ENCODE results near the gene CHD2.
"Not testable (repeated sequence)": the region's sequence is repeated elsewhere in the genome, so short reads cannot be mapped to it uniquely, and the experiment has no call there.

The CHD2 gene

GRCh38 chr15:93020976-93021772 is 121.0 kb downstream of the CHD2 start:
- DNase-seq (ENCODE audit: low spot score), result no peak

- DNase-seq (ENCODE audit: low spot score), result no peak
Observed at GRCh38 chr15:93024293-93024692, 124.2 kb downstream of the CHD2 start.

DNA sequence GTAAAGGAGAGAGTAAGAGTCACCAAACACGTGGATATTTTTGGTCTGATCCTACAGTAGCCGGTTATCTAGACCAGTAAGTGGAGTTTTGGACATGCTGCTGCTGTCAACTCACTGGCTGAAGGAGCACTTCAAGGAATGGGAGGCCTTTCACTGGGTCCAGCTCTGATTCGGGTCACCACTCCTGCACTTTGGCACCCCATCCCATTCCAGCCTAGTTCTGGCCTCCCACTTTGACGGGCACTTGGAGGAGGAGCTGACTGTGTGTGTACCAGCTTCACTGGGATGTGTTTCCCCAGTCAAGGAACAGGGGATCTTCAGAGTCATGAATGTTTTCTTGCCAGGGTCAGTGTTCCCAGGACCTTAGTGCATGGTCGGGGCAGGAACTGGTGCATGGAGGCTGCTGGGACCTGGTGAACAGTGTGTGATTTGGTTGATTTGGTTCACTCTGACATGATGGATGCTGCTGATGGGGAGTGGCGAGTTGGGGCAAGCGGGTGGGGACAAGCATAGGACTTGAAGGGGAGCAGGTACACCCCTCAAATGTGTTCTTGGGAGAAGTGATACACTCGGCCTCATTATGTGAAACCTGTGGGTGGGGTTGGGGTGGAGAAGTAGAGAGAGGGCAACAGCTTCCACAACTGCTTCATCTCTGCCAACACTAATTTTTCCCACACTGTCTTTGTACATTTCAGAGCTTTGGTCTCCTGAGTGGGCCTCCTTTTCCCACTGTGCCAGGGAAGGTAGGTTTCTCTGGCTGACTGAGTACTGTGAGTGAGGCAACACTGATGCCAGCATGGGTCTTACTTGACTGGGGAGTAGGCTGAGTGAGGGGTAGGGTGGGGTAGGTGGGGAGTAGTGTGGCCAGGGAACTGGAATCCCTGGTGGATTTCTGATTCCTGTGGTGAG is 124.8 kb downstream of the CHD2 start:
- DNase-seq (ENCODE audit: low spot score), result no peak

DNA sequence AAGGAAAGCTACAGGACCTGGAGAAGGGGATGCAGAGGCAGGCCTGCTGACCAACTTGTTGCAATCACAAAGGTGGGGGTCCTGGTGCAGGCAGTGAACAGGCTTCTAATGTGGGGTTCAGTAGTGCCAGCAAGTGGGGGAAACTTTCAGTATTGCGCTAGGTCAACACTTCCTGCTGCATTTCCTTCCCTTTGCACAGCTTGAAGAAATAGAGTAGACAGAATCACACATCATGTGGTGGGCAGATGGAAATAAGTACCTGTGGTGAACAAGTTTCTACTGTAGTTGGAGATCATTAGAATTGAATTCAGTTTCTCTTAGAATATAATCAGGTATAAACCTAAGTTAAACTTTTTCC is 125.5 kb downstream of the CHD2 start:
- no peak for DNase-seq (ENCODE audit: low spot score)

DNA sequence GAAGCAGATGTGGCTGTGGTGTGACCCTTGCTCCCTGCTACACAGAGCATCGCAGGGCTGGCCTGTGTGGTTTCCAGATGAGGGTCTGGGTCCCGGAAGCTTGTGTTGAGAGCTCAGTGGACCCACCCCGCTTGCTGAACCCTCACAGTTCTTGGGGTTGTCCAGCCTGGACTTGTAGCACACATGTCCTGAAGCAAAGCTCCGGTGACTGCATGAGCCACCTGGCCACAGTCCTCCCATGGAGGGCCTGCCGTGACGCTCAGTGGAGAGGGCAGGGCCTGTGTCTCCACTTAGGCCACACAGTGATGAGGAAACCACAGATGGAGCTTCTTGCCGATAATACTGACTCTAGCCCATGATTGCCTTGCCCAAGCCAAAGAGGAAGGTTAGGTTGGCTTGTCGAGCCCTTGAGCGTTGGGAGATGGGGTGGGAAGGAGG is 126.3 kb downstream of the CHD2 start:
- DNase-seq (ENCODE audit: low spot score), result no peak

DNA sequence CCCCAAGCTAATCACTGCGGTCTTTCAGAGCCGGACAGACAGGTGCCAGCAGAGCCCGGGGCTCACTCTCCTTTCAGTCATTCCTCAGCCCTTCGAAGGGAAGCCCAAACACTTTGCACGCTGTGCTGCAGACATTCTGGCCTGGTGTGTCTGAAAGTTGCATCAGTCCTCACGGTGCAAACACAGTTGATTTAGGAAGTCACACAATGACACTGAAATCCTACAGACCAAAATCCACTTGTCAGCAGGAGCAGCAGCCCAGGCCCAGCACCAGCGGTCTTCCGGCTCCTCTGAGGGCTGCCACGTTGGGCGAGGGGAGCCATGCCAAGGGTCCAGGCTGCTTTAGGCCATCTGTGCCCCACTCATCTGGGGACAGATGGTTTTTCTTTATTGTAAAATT is 127.3 kb downstream of the CHD2 start:
- DNase-seq (ENCODE audit: low spot score), result no peak

- no peak for DNase-seq (ENCODE audit: low spot score)
Observed at GRCh38 chr15:93028111-93028631, 128.0 kb downstream of the CHD2 start.

GRCh38 chr15:93028632-93029213 is 128.6 kb downstream of the CHD2 start:
- peak; percentile 82 for DNase-seq (ENCODE audit: low spot score)

- no peak for DNase-seq (ENCODE audit: low spot score)
Observed at GRCh38 chr15:93029214-93029835, 129.2 kb downstream of the CHD2 start.

- no peak for DNase-seq (ENCODE audit: low spot score)
Observed at GRCh38 chr15:93029836-93030429, 129.8 kb downstream of the CHD2 start.

DNA sequence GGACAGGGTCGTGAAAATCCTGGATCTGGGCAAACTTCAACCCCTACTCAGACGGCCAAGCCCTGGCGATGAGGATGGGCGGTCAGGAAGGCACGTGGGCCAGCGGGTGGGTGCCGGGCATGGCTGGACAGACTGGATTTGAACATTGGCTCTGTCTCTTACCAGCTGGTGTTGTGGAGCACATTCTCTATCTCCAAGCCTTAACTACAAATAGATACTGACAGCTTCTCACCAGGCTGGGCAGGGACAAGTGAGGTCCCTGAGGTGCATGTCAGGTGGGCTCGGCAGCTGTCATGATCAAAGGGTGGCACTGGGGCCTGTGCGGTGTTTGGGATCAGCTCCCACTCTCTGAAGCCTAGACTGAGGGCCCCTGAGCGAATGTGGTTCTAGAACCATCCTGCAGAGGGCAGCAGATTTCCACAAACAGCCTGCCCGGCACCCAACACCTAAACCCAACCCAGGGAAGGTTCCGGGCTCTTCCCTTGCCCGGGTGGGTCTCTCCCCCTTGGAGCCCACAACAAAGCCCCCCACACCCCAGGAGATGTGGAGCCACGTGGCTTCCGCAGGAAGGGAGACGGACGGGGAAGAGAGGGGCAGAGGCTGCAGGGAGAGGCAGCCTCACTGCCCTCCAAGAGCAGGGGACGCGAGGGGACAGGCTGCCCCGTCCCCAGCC is 130.4 kb downstream of the CHD2 start:
- peak; percentile 83 for DNase-seq (ENCODE audit: low spot score)

DNA sequence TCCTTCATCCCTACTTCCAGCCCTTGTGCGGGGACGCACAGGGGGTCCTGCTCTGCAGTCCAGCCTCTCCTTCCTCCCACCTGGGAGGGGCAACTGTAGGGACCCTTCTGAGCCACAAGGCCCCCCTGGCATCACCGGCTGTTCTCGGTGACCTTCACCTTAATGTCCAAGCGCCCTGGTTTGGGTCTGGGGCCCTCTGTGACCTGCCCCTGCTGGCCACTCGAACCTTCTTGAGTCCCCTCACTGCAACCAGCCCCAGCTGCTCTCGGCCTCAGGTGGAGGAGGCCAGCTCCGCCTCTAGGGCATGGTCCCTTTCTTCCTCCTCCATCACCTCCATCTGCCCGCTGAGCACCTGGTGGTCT is 131.0 kb downstream of the CHD2 start:
- no peak for DNase-seq (ENCODE audit: low spot score)

DNA sequence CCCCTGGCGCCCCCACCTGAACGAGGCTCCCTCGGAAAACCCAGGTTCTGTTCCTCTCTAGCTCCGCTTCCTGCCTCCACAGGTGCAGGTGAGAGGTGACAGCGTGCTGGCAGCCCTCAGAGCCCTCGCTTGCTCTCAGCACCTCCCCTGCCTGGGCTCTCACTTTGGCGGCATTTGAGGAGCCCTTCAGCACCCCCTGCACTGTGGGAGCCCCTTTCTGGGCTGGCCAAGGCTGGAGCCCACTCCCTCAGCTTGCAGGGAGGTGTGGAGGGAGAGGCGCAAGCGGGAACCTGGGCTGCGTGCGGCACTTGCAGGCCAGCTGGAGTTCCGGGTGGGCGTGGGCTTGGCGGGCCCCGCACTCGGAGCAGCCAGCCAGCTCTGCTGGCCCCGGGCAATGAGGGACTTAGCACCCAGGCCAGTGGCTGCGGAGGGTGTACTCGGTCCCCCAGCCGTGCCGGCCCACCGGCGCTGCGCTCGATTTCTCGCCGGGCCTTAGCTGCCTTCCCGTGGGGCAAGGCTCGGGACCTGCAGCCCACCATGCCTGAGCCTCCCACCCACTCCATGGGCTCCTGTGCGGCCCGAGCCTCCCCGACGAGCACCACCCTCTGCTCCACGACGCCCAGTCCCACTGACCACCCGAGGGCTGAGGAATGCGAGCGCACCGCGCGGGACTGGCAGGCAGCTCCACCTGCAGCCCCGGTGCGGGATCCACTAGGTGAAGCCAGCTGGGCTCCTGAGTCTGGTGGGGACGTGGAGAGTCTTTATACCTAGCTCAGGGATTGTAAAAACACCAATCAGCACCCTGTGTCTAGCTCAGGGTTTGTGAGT is 131.6 kb downstream of the CHD2 start:
- DNase-seq (ENCODE audit: low spot score), result not testable (repeated sequence)

DNA sequence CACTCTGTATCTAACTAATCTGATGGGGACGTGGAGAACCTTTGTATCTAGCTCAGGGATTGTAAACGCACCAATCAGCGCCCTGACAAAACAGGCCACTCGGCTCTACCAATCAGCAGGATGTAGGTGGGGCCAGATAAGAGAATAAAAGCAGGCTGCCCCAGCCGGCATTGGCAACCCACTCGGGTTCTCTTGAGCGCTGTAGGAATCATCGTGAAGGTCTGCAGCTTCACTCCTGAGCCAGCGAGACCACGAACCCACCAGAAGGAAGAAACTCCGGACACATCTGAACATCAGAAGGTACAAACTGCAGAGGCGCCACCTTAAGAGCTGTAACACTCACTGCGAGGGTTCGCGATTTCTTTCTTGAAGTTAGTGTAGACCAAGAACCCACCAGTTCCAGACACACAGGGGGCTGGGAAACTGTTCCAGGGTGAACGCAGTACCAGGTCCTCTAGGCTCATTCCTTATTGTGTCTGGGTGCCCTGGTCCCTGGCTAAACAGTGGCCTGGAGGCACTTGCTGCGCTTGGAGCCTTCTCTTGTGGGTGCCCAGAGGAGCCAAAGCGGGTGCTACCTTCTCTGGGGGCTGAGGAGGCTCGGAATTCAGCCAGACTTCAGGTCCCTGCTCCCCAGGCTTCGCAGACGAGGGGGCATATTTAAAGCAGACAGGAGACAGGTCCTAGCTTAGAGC is 132.5 kb downstream of the CHD2 start:
- DNase-seq (ENCODE audit: low spot score), result not testable (repeated sequence)

GRCh38 chr15:93033434-93034045 is 133.4 kb downstream of the CHD2 start:
- DNase-seq (ENCODE audit: low spot score), result no peak

DNA sequence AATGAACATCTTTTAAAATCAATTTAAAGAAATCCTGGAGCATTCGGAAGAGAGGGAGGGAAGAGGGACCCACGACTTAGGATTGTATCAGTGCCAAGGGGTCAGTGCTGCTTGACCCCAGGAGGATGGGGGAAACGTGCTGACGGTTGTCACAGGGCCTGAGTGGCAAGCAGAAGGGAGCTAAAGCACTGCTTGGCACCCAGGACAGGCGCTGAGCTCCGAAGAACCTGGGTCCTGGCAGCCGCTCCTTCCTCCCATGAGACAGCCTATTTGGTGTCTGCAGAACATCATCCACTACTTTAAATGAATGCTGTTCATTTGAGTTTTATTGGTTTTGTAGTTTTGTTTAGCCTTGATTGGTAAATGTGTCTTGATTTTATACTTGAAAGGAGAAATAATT is 134.4 kb downstream of the CHD2 start:
- DNase-seq (ENCODE audit: low spot score), result no peak

- no peak for DNase-seq (ENCODE audit: low spot score)
Observed at GRCh38 chr15:93035092-93035915, 135.2 kb downstream of the CHD2 start.
